ENCODE results near the gene CRELD1.
"Not testable (repeated sequence)": the region's sequence is repeated elsewhere in the genome, so short reads cannot be mapped to it uniquely, and the experiment has no call there.

The CRELD1 gene, protein sequence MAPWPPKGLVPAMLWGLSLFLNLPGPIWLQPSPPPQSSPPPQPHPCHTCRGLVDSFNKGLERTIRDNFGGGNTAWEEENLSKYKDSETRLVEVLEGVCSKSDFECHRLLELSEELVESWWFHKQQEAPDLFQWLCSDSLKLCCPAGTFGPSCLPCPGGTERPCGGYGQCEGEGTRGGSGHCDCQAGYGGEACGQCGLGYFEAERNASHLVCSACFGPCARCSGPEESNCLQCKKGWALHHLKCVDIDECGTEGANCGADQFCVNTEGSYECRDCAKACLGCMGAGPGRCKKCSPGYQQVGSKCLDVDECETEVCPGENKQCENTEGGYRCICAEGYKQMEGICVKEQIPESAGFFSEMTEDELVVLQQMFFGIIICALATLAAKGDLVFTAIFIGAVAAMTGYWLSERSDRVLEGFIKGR

DNA sequence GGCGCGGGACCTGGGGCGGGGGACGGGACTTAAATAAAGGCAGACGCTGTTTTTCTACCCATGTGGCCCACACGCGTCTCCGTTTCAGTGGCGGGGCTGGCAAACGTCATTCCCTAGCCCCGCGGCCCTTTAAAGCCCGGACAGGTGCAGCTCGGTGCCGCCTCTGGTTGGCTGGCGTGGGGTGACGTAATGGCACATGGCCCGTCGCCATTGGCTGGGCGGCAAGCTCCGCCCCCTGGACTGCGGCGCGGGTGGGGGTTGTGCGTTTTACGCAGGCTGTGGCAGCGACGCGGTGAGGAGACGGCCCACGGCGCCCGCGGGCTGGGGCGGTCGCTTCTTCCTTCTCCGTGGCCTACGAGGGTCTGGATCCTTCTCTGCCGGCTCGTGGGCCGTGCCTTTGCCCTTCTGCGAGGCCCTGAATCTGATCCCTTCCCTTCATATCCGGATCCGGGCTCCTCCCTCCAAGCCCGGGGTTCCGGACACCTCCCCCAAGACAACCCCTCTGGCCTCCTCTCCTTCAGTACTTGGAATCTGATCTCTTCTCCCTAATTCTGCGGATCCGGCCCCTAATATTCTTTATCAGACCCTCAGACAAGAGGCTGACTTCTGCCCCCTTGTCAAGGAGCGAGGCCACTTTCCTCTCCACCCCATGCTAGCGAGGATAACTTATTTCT, at the start of gene CRELD1:
Gene CRELD1 (plus strand): TSS at position 274 of the 674 bp plus-strand sequence. CDS start 605 bp downstream, outside the sequence.
- DNase-seq: peak; percentile 69 to 96 (median 94)

DNA sequence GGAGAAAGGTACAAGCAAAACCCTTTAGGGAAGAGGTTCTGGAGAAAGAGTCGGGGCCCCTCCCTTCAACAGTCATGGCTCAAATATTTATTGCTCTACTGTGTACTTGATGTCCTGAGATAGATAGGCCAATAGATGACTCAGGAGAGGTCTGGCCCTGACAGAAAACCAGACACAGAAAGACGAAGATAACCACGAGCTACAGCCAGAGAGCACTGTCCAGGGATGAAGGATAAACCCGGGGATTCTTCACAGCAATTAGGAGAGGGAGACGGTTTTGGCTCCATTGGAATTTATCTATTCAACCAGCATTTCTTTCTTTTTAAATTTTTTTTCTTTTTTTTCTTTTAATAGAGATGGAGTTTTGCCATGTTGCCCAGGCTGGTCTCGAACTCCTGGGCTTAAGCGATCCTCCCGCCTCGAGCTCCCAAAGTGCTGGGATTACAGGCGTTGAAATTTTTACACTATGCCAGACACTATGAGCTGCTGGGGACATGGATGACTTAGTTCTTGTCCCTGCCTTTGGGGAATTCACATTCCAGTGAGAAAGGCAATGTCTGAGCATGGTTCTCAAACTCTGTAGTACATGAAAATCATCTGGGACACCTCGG, 49.0 kb upstream of the CRELD1 start:
- DNase-seq: no peak

DNA sequence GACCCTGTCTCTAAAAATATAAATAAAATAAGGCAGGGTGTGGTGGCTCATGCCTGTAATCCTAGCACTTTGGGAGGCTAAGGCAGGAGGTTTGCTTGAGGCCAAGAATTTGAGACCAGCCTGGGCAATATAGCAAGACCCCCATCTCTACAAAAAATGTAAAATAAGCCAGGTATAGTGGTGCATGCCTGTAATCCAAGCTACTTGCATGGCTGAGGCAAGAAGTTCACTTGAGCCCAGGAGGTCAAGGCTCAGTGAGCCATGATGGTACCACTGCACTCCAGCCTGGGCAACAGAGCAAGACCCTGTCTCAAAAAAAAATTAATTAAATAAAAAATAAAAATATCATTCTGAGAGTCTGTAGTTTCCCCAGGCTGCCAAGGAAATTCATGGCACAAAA, 47.3 kb upstream of the CRELD1 start:
- DNase-seq: no peak

DNA sequence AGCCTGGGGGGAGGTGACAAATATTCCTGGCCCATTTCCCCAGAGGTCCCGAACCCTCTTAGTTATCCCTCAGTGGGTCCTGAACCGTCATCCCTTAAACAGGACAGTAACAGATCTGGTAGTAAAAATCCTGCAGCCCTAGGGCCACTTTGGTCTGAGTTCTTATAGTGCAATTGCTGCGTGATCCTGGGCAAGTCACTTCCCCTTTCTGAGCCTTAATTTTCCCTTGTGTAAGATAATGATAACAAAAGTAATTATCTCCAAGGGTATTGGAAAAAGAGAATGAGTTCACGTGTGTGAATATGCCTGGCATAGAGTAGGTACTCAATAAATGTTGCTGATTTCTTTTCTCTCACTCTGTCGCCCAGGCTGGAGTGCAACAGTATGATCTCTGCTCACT, 46.2 kb upstream of the CRELD1 start:
- no peak for DNase-seq

DNA sequence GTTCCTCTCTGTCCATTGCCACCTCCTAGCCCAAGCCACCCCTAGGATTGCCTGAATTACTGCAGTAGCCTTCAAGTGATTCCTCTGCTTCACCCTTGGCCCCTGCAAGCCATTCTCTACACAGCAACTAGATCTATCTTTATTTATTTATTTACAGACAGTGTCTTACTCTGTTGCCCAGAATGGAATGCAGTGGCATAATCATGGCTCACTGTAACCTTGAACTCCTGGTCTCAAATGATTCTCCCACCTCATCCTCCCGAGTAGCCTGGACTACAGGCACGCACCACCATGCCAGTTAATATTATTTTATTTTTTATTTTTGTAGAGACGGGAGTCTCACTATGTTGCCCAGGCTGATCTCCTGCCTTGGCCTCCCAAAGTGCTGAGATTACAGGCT, 45.1 kb upstream of the CRELD1 start:
- no peak for DNase-seq

DNA sequence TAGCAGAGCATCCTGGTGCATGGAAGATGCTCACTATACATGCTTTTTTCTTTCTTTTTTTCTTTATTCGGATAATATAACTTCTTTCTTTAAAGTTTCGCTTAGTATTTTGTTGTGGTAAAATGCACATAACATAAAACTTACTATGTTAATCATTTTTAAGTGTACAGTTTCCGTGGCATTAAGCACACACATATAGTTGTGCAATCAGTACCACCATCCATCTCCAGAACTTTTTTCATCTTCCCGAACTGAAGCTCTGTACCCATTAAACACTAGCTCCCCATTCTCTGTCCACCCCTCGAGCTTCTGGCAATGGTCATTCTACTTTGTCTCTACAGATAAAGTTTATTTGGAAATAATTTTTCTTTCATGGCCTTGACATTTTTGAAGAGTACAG, 44.2 kb upstream of the CRELD1 start:
- no peak for DNase-seq

DNA sequence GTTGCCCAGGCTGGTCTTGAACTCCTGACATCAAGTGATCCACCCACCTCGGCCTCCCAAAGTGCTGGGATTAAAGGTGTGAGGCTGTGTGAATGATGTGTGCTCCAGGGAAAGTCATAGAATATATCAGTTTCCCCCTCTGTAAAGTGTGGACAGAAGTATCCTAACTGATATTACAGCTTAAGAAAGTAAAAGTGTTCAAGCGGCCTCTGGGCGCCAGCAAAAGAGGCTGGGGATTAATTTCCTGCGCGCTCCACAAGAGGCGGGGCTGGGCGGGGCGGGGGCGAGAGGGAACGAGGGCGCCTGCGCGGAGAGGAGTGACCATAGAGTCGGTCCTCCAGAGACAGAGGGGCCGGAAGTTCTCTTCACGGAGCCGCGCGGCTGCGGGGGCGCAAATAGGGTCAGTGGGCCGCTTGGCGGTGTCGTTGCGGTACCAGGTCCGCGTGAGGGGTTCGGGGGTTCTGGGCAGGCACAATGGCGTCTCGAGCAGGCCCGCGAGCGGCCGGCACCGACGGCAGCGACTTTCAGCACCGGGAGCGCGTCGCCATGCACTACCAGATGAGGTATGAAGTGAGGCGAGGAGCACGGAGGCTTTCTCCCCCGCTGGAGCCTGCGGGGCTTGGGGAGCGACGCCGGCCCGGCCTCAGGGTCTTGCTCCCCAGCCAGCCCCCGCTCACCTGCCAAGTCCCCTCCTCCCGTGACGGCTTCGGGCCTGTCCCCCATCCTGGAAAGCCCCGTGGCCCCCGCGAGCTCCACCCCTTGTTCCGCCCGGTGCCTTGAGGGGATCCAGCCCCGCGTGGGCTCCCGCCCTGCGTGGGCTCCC, 43.2 kb upstream of the CRELD1 start, which contains the start of gene JAGN1:
Gene JAGN1 (plus strand): TSS at position 362 of the 823 bp plus-strand sequence. CDS start 113 bp downstream, at position 475.
- peak; percentile 28 to 92 (median 84) for DNase-seq

DNA sequence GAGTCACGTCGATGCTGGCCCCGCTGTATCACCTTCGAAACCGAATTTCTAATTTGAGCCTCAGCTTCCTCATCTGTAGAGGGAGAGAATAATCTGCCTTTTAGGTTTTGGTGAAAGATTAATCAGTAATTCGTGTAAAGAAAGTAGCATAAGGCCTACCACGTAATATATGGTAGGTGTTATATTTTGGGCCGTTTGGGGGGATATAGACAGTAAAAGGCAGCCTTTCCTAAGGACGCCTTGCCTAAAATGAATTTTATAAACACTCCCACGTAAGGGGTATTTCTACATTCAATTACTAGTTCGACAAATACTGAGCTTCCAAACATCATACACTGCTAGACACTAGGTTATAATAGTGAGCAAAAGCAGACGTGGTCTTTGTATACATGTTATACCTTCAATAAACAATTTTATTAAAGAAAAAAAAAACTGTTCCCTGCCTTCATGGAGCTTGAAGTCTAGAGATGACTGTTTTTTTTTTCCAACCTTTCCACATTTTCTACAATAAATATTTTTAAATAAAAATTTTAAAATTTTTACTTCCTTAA, 42.5 kb upstream of the CRELD1 start:
- no peak for DNase-seq

DNA sequence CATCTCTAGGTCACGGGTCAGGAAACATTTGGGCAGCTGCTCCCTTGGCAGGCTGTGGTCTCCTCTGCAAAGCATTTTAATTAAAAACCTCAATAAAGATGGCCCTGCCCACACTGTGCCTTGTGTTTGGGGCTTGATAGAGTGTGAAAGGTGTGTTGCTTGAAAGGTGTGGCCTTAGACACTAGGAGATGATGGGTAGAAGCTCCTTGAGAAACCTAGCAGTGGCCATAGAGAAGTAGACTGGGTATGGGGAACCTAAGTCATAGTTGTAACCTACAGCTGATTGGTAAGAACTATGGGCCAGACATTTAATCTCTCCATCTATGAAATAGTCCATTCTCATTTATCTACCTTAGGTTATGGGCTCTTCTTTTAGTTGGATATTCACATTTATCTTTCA, 39.9 kb upstream of the CRELD1 start:
- DNase-seq: no peak

DNA sequence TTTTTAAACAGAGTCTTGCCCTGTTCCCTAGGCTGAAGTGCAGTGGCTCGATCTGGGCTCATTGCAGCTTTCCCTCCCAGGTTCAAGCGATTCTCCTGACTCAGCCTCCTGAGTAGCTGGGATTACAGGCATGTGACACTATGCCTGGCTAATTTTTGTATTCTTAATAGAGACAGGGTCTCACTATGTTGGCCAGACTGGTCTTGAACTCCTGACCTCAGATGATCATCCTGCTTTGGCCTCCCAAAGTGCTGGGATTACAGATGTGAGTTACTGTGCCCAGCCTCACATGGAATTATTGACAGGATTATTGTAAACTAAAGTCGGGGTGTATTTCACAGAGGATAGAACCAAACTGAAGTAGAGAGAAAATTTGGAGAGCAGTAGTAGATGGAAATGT, 37.9 kb upstream of the CRELD1 start:
- not testable (repeated sequence) for DNase-seq

DNA sequence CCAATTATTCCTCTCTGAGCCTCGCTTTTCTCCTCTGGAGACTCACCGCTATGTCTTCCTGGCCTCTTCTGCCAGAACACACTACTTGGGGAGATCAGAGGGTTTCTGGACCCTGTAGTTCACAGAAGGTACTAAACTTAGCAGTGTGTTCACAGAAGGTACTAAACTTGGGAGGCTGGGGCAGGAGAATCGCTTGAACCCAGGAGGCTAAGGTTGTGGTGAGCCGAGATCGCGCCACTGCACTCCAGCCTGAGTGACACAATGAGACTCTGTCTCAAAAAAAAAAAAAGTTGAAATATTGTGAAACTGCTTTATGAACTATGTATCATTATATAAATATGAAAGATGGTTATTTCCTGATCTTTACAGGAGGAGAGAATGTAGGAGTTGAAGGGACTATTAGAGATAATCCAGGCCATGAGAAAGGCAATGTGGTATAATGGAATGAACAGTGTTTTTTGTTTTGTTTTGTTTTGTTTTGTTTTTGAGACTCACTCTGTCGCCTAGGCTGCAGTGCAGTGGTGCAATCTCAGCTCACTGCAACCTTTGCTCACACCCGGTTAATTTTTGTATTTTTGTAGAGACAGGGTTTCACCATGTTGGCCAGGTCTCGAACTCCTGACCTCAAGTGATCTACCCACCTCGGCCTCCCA, 36.8 kb upstream of the CRELD1 start:
- not testable (repeated sequence) for DNase-seq

DNA sequence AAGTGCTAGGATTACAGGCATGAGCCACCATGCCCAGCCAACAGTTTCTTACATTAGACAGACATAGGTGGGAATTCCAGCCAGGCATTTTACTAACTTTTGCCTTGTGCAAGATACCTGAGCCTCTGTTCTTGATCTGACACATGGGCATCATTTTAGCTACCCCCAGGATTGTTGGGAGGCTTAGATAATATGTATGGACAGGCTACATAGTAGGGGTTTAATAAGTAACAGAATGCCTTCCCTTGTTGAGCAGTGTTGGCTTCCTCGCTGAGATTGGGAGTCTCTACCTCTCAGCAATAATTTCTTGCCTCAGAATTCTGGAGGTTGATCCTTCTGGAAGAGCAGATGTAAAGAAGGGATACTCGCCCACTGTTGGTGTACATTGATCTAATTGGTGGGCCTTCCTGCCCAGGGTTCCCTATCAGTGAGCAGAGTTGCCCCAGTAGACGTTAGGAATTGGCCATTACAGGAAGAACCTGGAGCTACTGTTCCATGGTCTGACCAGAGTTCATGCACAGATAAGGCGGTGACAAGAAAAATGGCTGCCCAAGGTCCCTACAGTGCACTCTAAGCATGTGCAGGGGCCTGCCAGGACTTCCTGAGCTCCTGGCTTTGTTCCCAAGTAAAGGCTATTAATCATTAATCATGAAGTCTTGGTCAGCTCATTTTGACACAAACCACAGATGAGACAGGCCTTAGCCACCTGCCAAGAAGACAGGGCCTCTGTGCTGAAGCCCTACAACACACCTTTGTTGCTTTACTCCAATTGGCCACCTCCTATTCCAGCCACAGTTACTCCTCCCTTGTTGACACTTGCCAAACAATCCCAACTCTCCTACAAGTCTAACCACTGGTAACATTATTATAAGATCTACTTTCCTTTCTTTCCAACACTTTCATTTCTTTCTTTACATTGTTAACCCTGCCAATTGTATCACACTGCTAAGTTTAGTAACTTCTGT, 35.9 kb upstream of the CRELD1 start:
- no peak for DNase-seq

DNA sequence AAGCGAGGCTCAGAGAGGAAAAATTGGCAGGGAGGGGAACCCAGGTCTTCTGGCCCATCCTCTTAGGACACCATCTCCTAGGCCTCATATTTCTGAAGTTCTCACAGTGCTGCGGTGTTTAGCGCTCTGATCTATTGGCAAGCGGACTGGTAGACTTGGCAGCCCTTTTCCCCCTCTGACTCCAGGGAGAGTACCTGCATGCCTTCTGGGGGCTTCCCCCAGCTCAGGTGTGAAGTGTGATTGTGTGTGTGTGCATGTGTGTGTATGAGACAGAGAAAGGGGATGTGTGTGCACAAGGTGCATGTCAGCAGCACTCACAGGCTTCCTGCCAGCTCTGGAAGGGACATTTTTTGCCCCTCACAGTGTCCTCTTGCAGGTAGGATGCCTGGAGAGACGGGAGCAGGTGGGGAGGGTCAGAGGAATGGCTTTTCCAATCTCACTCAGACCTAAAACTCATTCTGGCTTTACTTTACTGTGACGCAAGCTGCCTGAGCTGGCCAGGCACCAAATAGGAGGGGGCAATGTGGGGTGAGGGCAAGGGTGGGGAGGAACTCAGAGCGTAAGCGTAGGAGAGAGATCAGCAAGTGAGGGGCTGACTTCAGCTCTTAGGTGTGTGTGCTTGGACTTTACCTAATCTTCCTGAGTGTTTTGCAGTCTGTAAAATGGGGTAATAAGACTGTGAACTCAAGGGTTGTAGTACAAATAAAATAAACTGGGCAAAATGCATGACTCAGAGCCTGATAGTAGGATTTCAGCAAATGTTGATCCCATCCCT, 35.0 kb upstream of the CRELD1 start:
- no peak for DNase-seq

DNA sequence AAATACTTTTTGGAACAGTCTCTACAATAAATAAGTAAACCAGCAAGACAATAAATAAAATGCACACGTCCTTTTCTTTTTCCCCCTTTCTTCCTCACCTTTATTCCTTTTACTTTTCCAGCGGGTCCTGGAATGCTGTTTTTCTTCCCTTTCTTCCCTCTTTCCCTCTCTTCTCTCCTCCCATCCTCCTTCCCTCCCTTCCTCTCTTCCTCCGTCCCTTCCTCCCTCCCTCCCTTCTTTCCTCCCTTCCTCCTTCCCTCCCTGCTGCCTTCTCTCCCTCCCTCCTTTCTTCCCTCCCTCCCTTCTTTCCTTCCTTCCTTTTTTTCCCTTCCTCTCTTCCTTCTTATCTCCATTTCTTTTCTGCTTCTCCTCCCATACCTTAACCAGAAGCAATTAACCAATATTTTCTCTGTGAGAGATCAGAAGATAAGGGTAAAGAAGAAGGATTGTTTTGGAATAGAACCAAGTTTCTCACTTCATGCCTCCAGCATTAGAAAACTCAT, 34.3 kb upstream of the CRELD1 start:
- no peak for DNase-seq

DNA sequence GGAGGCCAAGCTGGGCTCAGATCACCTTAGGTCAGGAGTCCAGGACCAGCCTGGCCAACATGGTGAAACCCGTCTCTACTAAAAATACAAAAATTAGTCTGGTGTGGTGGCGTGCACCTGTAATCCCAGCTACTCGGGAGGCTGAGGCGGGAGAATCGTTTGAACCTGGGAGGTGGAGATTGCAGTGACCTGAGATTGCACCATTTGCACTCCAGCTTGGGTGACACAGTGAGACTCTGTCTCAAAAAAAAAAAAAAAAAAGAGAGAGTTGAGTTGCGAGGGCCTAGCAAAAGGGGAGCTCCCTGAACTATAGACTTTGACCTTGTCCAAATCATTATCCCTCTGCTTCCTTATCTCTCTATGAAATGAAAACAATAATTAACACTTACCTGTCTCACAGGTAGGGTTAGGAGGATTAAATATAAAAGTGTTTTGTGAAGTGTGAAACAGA, 32.6 kb upstream of the CRELD1 start:
- DNase-seq: not testable (repeated sequence)

DNA sequence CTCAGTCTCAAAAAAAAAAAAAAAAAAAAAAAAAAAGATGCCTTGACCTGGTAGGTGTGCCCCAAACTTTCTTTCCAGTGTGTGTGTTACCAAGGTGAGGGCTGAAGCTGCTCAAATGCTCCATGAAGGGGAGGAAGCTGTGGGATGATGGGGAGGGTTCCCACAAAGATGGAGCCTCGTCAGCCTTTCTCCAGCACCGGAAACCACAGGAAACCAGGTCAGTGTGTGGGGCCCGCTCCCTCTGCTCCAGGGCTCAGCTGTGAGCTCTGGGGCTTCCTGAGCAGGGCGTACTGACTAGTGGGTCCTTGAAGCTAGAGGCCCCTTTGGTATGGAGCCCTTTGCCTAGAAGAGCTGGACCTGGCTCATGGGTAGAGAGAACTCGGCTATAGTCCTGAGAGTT, 31.7 kb upstream of the CRELD1 start:
- no peak for DNase-seq

DNA sequence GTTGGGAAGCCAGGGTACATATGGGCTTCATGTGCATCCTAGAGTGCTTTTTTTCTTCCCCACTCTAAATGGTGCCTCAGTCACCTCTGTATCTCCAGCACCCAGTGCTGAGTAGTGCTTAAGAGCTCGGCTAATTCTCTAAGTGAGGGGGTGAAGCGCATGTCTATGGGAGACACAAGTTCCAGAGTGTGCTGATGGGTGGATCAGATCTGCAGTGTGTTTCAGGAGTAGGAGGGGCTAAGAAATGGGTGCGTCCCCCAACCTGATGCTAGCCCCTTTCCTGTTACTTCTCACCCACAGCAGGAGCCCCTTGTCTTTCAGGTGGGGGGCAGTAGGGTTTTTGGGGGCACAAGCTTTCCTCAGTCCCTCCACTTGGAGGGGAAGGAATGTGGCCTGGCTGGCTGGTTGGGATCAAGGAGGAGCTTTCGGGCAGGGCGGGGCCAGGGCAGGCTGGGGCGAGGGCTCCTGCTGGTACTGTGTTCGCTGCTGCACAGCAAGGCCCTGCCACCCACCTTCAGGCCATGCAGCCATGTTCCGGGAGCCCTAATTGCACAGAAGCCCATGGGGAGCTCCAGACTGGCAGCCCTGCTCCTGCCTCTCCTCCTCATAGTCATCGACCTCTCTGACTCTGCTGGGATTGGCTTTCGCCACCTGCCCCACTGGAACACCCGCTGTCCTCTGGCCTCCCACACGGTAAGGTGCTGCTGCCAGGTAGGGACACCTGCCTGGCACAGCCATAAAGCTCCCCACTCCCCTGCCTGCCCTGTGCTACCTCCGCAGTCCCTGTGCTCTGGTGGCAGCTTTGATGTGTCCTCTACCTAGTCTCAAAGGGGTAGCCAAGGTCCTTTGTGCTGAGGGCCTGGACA, 31.0 kb upstream of the CRELD1 start, which contains the start of gene IL17RE:
Gene IL17RE (plus strand): TSS at position 477 of the 866 bp plus-strand sequence. CDS start 85 bp downstream, at position 562.
- peak in 1 of 14 donors; percentile 58 for DNase-seq

DNA sequence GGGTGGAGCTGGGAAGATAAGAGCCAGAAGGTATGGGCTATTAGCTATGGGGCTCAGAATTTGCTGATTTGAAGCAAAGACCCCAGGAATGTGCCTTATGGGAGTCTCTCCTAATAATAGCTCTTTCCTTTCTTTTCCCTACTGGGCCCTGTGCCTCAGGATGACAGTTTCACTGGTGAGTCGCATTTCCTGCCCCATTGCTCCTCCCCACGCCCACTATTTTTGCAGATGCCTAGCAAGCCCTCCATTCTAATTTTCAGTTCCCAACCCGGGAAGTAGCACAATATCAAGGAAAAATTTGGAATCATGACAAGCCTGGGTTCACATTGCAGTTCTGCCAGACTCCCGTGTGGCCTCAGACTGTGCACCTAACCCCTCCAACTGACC, 30.4 kb upstream of the CRELD1 start:
- peak in 1 of 14 donors; percentile 54 for DNase-seq
